Activated CD4-positive, CD25-positive, alpha-beta regulatory T cell (primary cell): ENCODE data around the gene SLC38A3.
"Not testable (repeated sequence)": the region's sequence is repeated elsewhere in the genome, so short reads cannot be mapped to it uniquely, and the experiment has no call there.

Source experiments
- DNase-seq, 4 experiments: peaks; one replicate each; lab custom pipeline; 2025; lab: John Stamatoyannopoulos, UW

SLC38A3 gene

DNA sequence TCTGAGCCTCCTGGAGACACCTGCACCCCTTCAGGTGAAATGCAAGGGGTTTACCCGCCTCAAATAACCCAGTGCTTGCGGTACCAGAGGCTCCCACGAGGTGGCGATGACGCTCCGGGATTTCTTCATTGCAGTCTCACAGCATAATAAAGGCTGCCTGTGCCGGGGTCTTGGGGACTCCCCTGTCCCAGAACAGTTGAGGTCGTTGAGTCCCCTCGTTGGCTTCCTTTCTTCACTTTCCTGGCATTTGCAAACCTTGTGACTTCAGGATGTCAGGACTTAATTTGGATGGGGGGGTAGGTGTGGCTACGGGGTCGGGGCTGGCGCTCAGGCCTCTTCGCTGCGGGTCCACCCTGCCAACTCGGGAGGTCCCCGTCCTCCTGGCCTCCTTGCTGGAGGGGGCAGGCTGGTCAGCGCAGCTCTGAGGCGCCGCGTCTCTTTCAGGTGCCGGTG lies 12.4 kb upstream of the SLC38A3 start:
- DNase-seq: peak; percentile 33 to 86 (median 68)

DNA sequence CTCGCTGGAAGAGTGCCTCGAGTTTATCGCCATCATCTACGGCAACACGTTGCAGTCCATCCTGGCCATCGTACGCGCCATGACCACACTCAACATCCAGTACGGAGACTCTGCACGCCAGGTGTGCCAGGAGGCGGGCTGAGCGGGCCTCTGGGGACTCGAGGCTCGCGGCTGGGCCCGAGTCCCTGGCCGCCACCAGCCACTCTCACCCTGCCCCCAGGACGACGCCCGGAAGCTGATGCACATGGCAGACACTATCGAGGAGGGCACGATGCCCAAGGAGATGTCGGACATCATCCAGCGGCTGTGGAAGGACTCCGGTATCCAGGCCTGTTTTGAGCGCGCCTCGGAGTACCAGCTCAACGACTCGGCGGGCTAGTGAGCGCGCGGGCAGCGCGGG lies 11.8 kb upstream of the SLC38A3 start:
- DNase-seq: no peak

GRCh38 chr3:50193746-50194127 lies 11.3 kb upstream of the SLC38A3 start:
- no peak for DNase-seq

GRCh38 chr3:50194128-50194902 lies 10.8 kb upstream of the SLC38A3 start:
- peak; percentile 62 to 69 (median 64) for DNase-seq

DNA sequence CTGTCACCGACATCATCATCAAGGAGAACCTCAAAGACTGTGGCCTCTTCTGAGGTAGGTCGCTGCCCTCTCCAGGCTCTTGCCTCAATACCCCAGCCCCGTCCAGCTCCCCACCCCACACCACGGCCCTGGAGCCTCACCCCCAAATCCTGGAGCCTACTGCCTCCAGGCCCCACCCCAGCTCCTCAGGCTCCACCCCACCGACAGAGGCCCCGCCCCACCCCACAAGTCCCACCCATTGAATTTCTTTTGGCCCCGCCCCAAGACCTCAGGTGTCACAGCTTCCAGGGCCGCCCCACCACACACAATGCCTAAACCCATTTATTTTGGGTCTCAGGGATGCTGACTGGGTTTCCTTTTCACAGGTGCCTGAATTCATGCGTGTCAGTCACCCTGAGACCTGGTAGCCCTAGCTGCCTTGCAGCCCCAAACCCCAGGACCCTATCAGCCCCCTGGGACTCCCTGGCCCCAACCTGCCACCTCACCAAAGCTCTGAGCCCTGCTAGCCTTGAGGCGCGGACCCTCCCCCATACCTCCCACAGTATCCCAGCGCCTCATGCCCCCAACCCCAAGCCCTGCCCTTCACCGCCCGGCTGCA lies 10.1 kb upstream of the SLC38A3 start:
- no peak for DNase-seq

DNA sequence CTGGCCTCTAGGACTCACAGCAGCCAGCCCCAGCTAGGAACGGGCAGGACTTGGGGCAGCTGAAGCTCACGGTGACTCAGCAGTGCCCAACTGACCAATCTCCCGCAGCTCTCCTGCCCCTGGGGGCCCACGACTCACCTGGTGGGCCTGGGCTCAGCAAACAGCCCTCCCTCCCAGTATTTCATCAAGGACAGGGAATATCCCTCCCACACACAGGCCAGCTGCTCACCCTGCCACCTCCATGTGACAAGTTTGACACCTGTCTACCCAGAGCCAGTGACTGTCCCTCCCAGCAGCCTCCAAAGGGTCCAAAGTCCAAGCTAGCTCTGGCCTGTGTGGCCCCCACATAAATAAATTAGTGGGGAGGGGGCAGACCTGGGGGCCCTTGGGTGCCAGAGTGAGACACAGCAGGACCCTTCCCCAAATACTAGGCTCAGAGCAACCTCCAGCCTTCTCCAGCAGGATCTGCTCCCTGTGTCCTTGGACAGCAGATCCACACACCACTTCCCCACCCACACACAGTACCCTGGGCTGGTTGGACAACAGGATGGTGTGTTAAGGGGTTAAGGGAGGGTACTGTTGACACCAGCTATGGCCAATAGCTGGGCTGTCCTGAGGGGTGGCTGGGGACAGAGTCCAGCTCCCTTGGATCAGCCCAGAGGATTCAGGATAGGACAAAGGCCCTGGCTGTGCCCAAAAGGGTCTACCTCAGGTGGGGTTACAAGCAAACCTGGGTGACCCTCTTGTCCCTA lies 9.4 kb upstream of the SLC38A3 start:
- DNase-seq: no peak

DNA sequence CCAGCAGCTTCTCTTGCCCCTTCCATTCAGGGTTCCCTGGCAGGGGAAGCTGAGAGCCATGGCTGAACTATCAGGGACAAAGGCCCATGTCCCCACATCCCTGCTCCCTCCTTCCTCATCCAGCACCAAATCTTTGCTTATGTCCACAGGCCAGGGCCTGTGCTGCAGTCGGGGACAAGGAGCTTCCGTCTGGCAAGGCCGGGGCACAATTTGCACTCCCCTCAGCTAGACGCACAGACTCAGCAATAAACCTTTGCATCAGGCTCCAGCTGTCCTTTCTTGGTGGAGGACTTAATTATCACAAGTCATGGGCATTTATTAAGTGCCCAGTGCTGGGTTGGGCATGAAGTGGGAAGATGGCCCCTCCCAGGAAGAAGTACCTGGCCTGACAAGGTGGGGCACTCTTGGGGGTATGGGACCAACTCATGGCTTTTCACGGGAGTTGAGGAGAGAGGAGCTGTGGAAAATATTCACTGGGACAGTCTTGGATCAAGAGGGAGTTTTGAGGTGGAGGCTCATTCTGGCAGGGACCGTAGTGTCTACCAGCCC lies 8.7 kb upstream of the SLC38A3 start:
- no peak for DNase-seq

DNA sequence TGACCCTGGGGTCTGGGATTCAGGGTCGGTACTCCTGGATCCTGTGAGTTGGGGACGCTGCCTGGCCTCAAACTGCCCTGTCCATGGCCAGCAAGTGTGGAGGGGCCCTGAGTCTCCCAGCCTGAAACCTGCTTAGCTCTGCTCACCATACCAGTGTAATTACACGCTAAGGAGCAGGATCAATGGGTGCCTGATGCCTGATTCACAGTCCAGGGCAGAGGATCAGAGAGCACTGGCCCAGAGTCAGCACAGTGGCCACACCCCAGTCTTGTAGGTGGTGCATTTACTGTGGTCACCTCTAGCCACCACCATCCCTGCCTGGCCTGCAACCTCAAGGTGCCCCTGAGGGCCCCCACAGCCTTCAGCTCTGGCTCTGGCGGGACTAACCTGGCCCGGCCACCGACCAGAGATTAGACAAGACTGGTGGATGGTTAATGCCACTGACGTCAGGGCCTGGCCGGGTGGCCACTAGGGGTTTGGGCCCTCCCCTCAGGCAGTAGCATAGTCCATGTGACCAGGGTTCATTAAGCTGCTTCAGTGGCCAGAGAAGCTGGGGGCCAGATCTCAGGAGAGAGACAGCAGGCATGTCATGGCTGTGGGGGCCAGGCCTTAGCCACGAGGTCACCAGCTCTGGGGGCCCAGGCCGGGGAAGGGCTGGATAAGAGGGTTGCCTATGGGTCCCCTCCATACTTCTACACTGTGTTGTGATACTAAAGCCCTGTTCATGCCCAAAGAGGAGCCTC lies 3.3 kb upstream of the SLC38A3 start:
- no peak for DNase-seq

DNA sequence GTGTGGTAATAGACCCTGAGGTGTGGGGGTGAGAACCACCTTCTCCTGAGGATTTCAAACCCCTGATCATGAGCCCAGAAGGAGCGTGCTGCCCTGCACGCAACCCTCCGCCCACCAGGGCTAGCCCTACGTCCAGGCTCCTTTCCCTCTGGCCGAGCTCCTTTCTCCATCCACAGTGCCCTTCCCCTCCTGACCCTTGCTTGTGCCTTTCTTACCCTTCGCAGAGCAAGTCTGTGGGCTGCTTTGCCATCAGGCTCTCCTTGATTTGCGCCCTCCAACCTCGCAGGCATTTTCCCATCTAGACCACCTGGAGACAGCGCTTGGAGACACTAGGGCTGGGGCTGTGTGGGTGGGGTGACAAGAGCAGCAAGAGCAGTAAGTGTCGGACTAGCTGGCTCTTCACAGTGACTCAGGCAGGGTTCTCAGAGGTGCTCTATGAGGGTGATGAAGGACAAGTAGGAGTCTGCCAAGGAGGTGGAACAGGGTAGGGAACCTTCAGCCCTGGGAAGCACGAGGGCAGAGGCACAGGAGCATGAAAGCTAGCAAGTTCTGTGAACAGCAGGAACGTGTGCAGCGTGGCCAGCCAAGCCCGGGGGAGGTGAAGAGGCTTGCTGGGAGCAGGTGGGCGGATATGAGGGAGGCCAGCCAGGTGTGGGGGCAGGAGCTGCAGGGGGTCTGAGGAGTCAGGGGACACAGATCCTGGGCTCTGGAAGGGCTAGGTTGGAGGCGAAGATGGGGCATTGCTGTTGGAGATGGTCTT lies 2.5 kb upstream of the SLC38A3 start:
- no peak for DNase-seq

DNA sequence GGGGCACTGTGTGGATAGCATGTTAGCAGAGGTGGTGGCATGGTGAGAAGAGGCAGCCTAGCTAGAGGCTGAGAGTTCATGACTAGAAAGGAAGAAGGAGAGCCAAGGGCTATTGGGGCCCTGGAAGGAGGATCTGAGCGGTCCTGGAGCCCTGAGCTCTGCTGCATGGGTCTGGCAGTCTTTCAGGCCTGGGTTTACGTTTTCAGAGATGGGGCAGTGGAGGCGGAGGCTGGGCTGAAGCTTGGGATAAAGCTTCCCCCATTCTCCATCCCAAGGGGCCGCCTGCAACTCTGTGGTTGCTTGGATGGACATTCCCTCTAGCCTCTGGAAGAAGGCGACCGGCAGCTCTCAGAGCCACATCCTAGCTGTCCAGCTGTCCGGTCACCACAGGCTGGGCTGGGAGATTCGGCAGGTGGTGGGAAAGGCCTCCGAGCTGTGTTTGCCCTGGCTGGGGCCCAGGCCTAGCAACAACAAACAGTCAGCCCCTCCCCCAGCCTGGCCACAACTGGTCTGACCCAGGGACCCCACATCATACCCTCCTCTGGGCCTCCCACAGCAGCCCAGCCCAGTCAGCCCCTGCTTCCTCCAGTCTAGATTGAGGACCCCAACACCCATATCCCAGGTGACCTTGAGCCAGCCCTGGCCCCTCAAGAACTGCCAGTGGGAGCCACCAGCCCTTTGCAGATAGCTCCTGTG lies 1.8 kb upstream of the SLC38A3 start:
- DNase-seq: no peak

- no peak for DNase-seq
Measured at GRCh38 chr3:50203809-50204803, 965 bp upstream of the SLC38A3 start.

GRCh38 chr3:50205413-50206276 lies 574 bp downstream of the SLC38A3 start:
- no peak for DNase-seq

DNA sequence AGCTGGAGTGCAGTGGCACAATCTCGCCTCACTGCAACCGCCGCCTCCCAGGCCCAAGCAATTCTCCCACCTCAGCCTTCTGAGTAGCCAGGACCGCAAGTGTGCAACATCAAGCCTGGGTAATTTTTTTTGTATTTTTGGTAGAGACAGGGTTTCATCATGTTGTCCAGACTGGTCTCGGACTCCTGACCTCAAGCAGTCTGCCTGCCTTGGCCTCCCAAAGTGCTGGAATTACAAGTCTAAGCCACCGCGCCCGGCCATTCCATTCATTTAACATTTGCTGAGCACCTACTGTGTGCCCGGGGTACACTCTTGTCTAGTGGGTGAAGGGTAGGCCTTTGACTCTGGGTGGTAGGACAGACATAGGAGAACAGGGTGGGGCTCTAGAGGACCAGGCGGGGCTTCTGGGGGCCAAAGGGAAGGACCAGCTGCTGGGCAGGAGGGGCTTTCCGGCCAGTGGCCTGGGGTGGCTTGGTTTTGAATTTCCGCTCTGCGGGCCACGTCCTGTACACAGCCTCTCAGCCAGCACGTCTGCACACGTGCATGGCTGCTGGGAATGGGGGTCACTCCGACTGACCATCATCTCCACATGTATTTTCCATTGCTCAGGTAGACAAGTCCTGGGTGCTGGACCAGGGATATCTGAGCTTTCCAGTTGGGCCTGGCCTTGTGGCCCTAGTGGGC lies 2.4 kb downstream of the SLC38A3 start:
- DNase-seq: no peak

DNA sequence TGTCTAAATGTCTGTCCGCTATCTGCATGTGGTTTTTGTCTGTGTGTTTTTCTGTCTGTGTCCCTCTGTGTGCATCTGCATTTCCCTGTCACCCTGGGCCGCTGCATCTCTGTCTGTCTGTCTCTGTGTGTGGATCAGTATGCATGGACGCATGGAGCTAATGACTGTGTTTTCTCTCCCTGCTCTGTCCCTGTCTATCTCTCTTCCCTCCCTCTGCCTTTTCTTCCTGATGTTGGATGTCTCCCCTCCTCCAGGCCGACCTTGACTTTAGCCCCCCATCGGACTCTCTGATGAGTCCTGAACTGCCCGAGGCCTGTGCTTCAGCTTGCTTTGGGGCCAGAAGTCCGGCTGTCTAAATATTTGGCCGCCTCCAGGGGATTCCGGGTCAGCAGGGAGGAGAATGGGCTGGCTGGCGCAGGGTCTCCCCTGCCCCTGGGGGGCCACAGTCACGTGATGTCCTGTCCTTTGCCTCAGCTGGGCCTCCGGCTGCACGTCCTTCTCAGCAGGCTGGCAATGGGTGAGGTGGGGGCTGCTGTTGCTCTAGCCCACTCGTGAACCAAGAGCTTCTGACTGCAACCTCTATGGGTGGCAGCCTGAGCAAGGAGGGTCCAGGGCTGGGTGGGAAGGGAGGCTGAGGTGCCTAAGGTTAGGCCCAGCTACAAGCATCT lies 3.7 kb downstream of the SLC38A3 start:
- DNase-seq: no peak

DNA sequence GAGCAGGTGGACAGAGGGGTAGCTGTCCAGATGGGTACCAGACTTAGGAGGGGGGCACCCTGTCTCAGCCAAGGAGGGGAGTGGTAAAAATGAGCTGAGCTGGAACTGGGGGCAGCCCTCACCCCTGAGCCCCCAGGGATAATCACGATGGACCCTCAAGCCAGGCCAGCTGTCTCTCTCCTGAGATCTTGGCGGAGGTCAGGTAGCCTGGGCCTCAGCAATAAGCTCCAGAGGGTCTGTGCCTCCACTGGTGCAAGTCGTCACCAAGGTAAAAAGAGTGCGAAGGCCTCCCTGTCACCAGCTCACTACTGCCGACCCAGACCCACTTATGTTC lies 5.1 kb downstream of the SLC38A3 start:
- no peak for DNase-seq

DNA sequence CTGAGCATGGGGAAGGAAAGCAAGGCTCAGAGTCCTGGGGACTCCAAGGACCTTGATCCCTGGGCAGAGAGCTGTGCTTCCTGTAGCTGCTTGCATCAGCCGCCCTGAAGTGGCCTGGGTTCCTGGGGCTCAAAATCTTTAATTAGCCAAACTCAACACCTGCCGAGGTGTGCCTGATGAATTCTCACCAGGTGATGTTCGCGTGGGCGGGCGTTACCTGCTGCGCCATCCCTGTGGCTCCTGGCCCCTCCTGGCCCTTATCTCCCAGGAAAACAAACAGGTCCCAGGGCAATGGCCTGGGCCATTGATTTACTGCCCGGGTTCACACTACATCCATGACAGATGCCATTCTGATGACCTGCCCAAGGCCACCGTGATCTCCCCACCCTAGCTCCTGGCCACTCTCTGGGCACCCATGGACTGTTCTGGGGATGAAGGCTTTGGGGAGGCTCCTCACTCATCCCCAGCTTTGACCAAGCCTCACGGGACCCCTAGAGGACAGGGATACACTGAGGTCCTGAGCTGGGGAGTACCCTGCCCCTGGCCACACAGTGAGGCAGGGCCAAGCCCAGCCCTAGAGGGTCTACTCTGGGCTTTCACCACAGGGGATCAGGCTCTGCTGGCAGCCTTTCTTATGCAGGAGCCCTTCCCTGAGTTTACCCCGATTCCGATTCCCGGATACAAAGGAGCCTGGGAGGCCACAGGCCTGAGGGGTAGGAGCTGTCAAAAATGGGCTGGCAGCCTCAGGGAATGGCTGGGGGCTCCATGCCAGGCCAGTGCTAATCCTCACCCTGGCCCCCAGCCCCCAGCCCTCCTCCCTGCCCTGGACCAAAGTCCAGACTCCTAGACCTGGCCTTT lies 5.7 kb downstream of the SLC38A3 start:
- no peak for DNase-seq

DNA sequence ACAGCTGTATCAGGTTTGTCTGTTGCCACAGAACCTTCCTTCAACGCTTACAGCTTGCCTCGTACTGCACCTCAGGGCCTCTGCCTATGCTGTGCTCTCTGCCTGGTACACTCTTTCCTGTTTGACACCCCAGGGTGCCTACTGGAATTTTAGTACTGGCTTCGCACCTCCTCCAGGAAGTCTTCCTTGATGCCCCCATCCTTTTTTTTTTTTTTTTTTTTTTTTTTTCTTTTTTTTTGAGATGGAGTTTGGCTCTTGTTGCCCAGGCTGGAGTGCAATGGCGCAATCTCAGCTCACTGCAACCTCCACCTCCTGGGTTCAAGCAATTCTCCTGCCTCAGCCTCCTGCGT lies 6.3 kb downstream of the SLC38A3 start:
- not testable (repeated sequence) for DNase-seq
